ENCODE results near the gene TMEM40. TPM values are rescaled to one million over a fixed set of nuclear protein-coding genes. Genes with fewer than 3 reads are reported as not detected.
"Not testable (repeated sequence)": the region's sequence is repeated elsewhere in the genome, so short reads cannot be mapped to it uniquely, and the experiment has no call there.

Gene TMEM40
- total and polyA plus RNA-seq, 2 donors, result 2.3 to 7.0 TPM

GRCh38 chr3:12708584-12709192, 50.4 kb downstream of the TMEM40 start:
- Histone ChIP-seq H3K4me3 (ENCODE audit: low read depth, low read length) (no peak overlapping the region), H3K36me3 (ENCODE audit: insufficient read depth) (no peaks in the 10 kb centered on the region), H3K4me1 (ENCODE audit: insufficient read depth) (no peaks in the 10 kb centered on the region), H3K27ac (ENCODE audit: low read depth) (no peak overlapping the region)
- no peak for DNase-seq (ENCODE audit: extremely low spot score)
- WGBS, result 51% methylated on average over 6 of the region's 6 CpGs

GRCh38 chr3:12707449-12707848, 51.6 kb downstream of the TMEM40 start:
- 88% methylated on average over 2 of the region's 2 CpGs for WGBS

GRCh38 chr3:12706504-12707253, 52.4 kb downstream of the TMEM40 start:
- WGBS, result 84% methylated on average over 2 of the region's 2 CpGs
- H3K4me3 ChIP-seq (ENCODE audit: low read depth, low read length), result no peak overlapping the region
- DNase-seq (ENCODE audit: extremely low spot score), result no peak

More at GRCh38 chr3:12707449-12707848, 51.6 kb downstream of the TMEM40 start:
- H3K36me3 ChIP-seq (ENCODE audit: insufficient read depth), result no peaks in the 10 kb centered on the region
- no peak overlapping the region for H3K4me3 ChIP-seq (ENCODE audit: low read depth, low read length)
- no peak for DNase-seq (ENCODE audit: extremely low spot score)
- H3K27ac ChIP-seq (ENCODE audit: low read depth), result no peak overlapping the region
- no peaks in the 10 kb centered on the region for H3K4me1 ChIP-seq (ENCODE audit: insufficient read depth)

GRCh38 chr3:12705981-12706380, 53.1 kb downstream of the TMEM40 start:
- no peak for DNase-seq (ENCODE audit: extremely low spot score)
- Histone ChIP-seq H3K36me3 (ENCODE audit: insufficient read depth) (no peaks in the 10 kb centered on the region), H3K4me1 (ENCODE audit: insufficient read depth) (no peaks in the 10 kb centered on the region), H3K4me3 (ENCODE audit: low read depth, low read length) (no peak overlapping the region), H3K27ac (ENCODE audit: low read depth) (no peak overlapping the region)
- WGBS, result 81% methylated on average over 1 of the region's 1 CpG

More at GRCh38 chr3:12706504-12707253, 52.4 kb downstream of the TMEM40 start:
- Histone ChIP-seq H3K4me1 (ENCODE audit: insufficient read depth) (no peaks in the 10 kb centered on the region), H3K27ac (ENCODE audit: low read depth) (no peak overlapping the region), H3K36me3 (ENCODE audit: insufficient read depth) (no peaks in the 10 kb centered on the region)

GRCh38 chr3:12705374-12705926, 53.6 kb downstream of the TMEM40 start:
- Histone ChIP-seq H3K4me3 (ENCODE audit: low read depth, low read length) (no peak overlapping the region), H3K27ac (ENCODE audit: low read depth) (no peak overlapping the region), H3K4me1 (ENCODE audit: insufficient read depth) (no peaks in the 10 kb centered on the region), H3K36me3 (ENCODE audit: insufficient read depth) (no peaks in the 10 kb centered on the region)
- DNase-seq (ENCODE audit: extremely low spot score), result no peak
- WGBS, result 90% methylated on average over 6 of the region's 6 CpGs

- no peaks in the 10 kb centered on the region for H3K36me3 ChIP-seq (ENCODE audit: insufficient read depth)
- H3K27ac ChIP-seq (ENCODE audit: low read depth), result no peak overlapping the region
- WGBS, result 60% methylated on average over 3 of the region's 3 CpGs
- DNase-seq (ENCODE audit: extremely low spot score), result no peak
- no peaks in the 10 kb centered on the region for H3K4me1 ChIP-seq (ENCODE audit: insufficient read depth)
- no peak overlapping the region for H3K4me3 ChIP-seq (ENCODE audit: low read depth, low read length)
Observed at GRCh38 chr3:12702501-12702900, 56.6 kb downstream of the TMEM40 start.

GRCh38 chr3:12701601-12702000, 57.5 kb downstream of the TMEM40 start:
- H3K36me3 ChIP-seq (ENCODE audit: insufficient read depth); H3K27ac ChIP-seq (ENCODE audit: low read depth); H3K4me3 ChIP-seq (ENCODE audit: low read depth, low read length); H3K4me1 ChIP-seq (ENCODE audit: insufficient read depth); DNase-seq (ENCODE audit: extremely low spot score): not testable (repeated sequence)
- WGBS, result 90% methylated on average over 10 of the region's 10 CpGs

- H3K4me3 ChIP-seq (ENCODE audit: low read depth, low read length), result no peak overlapping the region
- H3K4me1 ChIP-seq (ENCODE audit: insufficient read depth), result no peaks in the 10 kb centered on the region
- no peaks in the 10 kb centered on the region for H3K36me3 ChIP-seq (ENCODE audit: insufficient read depth)
- no peak for DNase-seq (ENCODE audit: extremely low spot score)
- 84% methylated on average over 2 of the region's 2 CpGs for WGBS
- no peak overlapping the region for H3K27ac ChIP-seq (ENCODE audit: low read depth)
Observed at GRCh38 chr3:12700800-12701199, 58.3 kb downstream of the TMEM40 start.

- WGBS, result 83% methylated on average over 2 of the region's 2 CpGs
- no peaks in the 10 kb centered on the region for H3K4me1 ChIP-seq (ENCODE audit: insufficient read depth)
- DNase-seq (ENCODE audit: extremely low spot score), result no peak
- H3K4me3 ChIP-seq (ENCODE audit: low read depth, low read length), result no peak overlapping the region
- no peaks in the 10 kb centered on the region for H3K36me3 ChIP-seq (ENCODE audit: insufficient read depth)
- H3K27ac ChIP-seq (ENCODE audit: low read depth), result no peak overlapping the region
Observed at GRCh38 chr3:12695916-12696315, 63.1 kb downstream of the TMEM40 start.

- Histone ChIP-seq H3K27ac (ENCODE audit: low read depth) (no peak overlapping the region), H3K4me1 (ENCODE audit: insufficient read depth) (no peaks in the 10 kb centered on the region), H3K36me3 (ENCODE audit: insufficient read depth) (no peaks in the 10 kb centered on the region), H3K4me3 (ENCODE audit: low read depth, low read length) (no peak overlapping the region)
- 90% methylated on average over 3 of the region's 3 CpGs for WGBS
- DNase-seq (ENCODE audit: extremely low spot score), result no peak
Observed at GRCh38 chr3:12695112-12695511, 63.9 kb downstream of the TMEM40 start.

- no peak for DNase-seq (ENCODE audit: extremely low spot score)
- no peak overlapping the region for H3K4me3 ChIP-seq (ENCODE audit: low read depth, low read length)
- H3K4me1 ChIP-seq (ENCODE audit: insufficient read depth), result no peaks in the 10 kb centered on the region
- no peaks in the 10 kb centered on the region for H3K36me3 ChIP-seq (ENCODE audit: insufficient read depth)
- 94% methylated on average over 8 of the region's 8 CpGs for WGBS
- no peak overlapping the region for H3K27ac ChIP-seq (ENCODE audit: low read depth)
Observed at GRCh38 chr3:12692444-12692843, 66.6 kb downstream of the TMEM40 start.

- no peak for DNase-seq (ENCODE audit: extremely low spot score)
Observed at GRCh38 chr3:12689997-12690711, 68.9 kb downstream of the TMEM40 start.

GRCh38 chr3:12687948-12688347, 71.1 kb downstream of the TMEM40 start:
- Histone ChIP-seq H3K4me1 (ENCODE audit: insufficient read depth) (no peaks in the 10 kb centered on the region), H3K4me3 (ENCODE audit: low read depth, low read length) (no peak overlapping the region), H3K27ac (ENCODE audit: low read depth) (no peak overlapping the region), H3K36me3 (ENCODE audit: insufficient read depth) (no peaks in the 10 kb centered on the region)
- 52% methylated on average over 4 of the region's 4 CpGs for WGBS
- no peak for DNase-seq (ENCODE audit: extremely low spot score)

More at GRCh38 chr3:12689997-12690711, 68.9 kb downstream of the TMEM40 start:
- Histone ChIP-seq H3K4me1 (ENCODE audit: insufficient read depth) (no peaks in the 10 kb centered on the region), H3K4me3 (ENCODE audit: low read depth, low read length) (no peak overlapping the region), H3K27ac (ENCODE audit: low read depth) (no peak overlapping the region), H3K36me3 (ENCODE audit: insufficient read depth) (no peaks in the 10 kb centered on the region)
- 79% methylated on average over 11 of the region's 11 CpGs for WGBS

Measured in urinary bladder (tissue), 4 donors.